GM23338 (cell line): ENCODE data around the gene MBNL1.

Source experiments
- CREB1 ChIP-seq: fragments of 250-450 bp; sonication (Bioruptor Pico); IDR thresholded peaks from 2 replicates; pipeline ENCODE4 v1.5.0; 2020; ENCODE audit warnings: low read depth, mild to moderate bottlenecking, moderate library complexity
- EZH2 ChIP-seq: fragments of 200-600 bp; sonication (generic); IDR thresholded peaks from one replicate; pipeline ENCODE4 v1.8.0; 2017; ENCODE audit warnings: antibody characterized with exemption, mild to moderate bottlenecking, low read depth; ENCODE audit not compliant: unreplicated experiment
- EZH2phosphoT487 ChIP-seq: fragments of 200-600 bp; sonication (generic); IDR thresholded peaks from one replicate; pipeline ENCODE4 v1.8.1; 2018; ENCODE audit warnings: antibody characterized with exemption; ENCODE audit not compliant: unreplicated experiment
- POLR2AphosphoS5 ChIP-seq: IDR thresholded peaks from 2 replicates; pipeline ENCODE4 v1.6.1; 2016; ENCODE audit warnings: antibody characterized with exemption, low read depth
- ZNF114 ChIP-seq: fragments of 250-450 bp; sonication (Bioruptor Pico); IDR thresholded peaks from 2 replicates; pipeline ENCODE4 v1.5.0; 2020; ENCODE audit warnings: mild to moderate bottlenecking, moderate library complexity
- ZNF331 ChIP-seq: fragments of 250-450 bp; sonication (Bioruptor Pico); IDR thresholded peaks from 2 replicates; pipeline ENCODE4 v1.5.0; 2020; ENCODE audit warnings: low read depth, mild to moderate bottlenecking, moderate library complexity
- TF ChIP-seq, protein P1 (sequence below), 2 experiments: fragments of 200-600 bp in 1 of 2; sonication (generic) in 1 of 2; conservative IDR thresholded peaks; 2 replicates each; pipeline versions ENCODE4 v1.5.1 to v1.6.1; 2016 to 2017; ENCODE audit warnings: antibody characterized with exemption in 2 of 2, low read depth in 2 of 2, mild to moderate bottlenecking in 2 of 2, moderate library complexity in 1 of 2
- TF ChIP-seq, protein P2 (sequence below): IDR thresholded peaks from one replicate; pipeline ENCODE4 v1.6.1; 2018; ENCODE audit warnings: antibody characterized with exemption; ENCODE audit not compliant: unreplicated experiment
- TF ChIP-seq, protein P3 (sequence below): IDR thresholded peaks from 2 replicates; pipeline ENCODE4 v1.6.1; 2016; ENCODE audit warnings: antibody characterized with exemption
- TF ChIP-seq, protein P4 (sequence below): fragments of 250-450 bp; sonication (Bioruptor Pico); IDR thresholded peaks from 2 replicates; pipeline ENCODE4 v1.5.0; 2020; ENCODE audit warnings: mild to moderate bottlenecking, moderate library complexity

DNA sequence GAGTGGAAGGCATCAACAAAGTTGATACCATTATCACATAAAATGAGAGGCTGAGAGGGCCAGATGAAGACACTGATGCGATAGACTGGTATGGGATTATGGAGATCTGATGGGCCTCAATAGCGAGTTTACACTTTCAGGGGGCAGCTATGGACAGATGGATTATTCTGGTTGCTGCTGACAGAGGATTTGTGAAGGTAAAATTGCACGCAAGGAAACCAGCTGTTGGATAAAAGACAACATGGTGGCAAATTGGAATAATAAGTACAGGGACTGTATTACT lies 203.9 kb downstream of the MBNL1 start:
- TF ChIP-seq, protein P1, sequence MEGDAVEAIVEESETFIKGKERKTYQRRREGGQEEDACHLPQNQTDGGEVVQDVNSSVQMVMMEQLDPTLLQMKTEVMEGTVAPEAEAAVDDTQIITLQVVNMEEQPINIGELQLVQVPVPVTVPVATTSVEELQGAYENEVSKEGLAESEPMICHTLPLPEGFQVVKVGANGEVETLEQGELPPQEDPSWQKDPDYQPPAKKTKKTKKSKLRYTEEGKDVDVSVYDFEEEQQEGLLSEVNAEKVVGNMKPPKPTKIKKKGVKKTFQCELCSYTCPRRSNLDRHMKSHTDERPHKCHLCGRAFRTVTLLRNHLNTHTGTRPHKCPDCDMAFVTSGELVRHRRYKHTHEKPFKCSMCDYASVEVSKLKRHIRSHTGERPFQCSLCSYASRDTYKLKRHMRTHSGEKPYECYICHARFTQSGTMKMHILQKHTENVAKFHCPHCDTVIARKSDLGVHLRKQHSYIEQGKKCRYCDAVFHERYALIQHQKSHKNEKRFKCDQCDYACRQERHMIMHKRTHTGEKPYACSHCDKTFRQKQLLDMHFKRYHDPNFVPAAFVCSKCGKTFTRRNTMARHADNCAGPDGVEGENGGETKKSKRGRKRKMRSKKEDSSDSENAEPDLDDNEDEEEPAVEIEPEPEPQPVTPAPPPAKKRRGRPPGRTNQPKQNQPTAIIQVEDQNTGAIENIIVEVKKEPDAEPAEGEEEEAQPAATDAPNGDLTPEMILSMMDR (conservative IDR thresholded peaks at IDR 0.05; ENCODE audit: low read depth in 2 of 2), result no peak
- TF ChIP-seq POLR2AphosphoS5, result no peak
- no peak for TF ChIP-seq ZNF331
- TF ChIP-seq, protein P2, sequence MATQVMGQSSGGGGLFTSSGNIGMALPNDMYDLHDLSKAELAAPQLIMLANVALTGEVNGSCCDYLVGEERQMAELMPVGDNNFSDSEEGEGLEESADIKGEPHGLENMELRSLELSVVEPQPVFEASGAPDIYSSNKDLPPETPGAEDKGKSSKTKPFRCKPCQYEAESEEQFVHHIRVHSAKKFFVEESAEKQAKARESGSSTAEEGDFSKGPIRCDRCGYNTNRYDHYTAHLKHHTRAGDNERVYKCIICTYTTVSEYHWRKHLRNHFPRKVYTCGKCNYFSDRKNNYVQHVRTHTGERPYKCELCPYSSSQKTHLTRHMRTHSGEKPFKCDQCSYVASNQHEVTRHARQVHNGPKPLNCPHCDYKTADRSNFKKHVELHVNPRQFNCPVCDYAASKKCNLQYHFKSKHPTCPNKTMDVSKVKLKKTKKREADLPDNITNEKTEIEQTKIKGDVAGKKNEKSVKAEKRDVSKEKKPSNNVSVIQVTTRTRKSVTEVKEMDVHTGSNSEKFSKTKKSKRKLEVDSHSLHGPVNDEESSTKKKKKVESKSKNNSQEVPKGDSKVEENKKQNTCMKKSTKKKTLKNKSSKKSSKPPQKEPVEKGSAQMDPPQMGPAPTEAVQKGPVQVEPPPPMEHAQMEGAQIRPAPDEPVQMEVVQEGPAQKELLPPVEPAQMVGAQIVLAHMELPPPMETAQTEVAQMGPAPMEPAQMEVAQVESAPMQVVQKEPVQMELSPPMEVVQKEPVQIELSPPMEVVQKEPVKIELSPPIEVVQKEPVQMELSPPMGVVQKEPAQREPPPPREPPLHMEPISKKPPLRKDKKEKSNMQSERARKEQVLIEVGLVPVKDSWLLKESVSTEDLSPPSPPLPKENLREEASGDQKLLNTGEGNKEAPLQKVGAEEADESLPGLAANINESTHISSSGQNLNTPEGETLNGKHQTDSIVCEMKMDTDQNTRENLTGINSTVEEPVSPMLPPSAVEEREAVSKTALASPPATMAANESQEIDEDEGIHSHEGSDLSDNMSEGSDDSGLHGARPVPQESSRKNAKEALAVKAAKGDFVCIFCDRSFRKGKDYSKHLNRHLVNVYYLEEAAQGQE, result no peak
- TF ChIP-seq ZNF114 (CRISPR knock-in tag), result no peak
- no peak for TF ChIP-seq EZH2
- TF ChIP-seq EZH2phosphoT487, result no peak
- TF ChIP-seq, protein P3, sequence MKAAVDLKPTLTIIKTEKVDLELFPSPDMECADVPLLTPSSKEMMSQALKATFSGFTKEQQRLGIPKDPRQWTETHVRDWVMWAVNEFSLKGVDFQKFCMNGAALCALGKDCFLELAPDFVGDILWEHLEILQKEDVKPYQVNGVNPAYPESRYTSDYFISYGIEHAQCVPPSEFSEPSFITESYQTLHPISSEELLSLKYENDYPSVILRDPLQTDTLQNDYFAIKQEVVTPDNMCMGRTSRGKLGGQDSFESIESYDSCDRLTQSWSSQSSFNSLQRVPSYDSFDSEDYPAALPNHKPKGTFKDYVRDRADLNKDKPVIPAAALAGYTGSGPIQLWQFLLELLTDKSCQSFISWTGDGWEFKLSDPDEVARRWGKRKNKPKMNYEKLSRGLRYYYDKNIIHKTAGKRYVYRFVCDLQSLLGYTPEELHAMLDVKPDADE, result no peak
- no peak for TF ChIP-seq CREB1 (CRISPR knock-in tag)
- TF ChIP-seq, protein P4, sequence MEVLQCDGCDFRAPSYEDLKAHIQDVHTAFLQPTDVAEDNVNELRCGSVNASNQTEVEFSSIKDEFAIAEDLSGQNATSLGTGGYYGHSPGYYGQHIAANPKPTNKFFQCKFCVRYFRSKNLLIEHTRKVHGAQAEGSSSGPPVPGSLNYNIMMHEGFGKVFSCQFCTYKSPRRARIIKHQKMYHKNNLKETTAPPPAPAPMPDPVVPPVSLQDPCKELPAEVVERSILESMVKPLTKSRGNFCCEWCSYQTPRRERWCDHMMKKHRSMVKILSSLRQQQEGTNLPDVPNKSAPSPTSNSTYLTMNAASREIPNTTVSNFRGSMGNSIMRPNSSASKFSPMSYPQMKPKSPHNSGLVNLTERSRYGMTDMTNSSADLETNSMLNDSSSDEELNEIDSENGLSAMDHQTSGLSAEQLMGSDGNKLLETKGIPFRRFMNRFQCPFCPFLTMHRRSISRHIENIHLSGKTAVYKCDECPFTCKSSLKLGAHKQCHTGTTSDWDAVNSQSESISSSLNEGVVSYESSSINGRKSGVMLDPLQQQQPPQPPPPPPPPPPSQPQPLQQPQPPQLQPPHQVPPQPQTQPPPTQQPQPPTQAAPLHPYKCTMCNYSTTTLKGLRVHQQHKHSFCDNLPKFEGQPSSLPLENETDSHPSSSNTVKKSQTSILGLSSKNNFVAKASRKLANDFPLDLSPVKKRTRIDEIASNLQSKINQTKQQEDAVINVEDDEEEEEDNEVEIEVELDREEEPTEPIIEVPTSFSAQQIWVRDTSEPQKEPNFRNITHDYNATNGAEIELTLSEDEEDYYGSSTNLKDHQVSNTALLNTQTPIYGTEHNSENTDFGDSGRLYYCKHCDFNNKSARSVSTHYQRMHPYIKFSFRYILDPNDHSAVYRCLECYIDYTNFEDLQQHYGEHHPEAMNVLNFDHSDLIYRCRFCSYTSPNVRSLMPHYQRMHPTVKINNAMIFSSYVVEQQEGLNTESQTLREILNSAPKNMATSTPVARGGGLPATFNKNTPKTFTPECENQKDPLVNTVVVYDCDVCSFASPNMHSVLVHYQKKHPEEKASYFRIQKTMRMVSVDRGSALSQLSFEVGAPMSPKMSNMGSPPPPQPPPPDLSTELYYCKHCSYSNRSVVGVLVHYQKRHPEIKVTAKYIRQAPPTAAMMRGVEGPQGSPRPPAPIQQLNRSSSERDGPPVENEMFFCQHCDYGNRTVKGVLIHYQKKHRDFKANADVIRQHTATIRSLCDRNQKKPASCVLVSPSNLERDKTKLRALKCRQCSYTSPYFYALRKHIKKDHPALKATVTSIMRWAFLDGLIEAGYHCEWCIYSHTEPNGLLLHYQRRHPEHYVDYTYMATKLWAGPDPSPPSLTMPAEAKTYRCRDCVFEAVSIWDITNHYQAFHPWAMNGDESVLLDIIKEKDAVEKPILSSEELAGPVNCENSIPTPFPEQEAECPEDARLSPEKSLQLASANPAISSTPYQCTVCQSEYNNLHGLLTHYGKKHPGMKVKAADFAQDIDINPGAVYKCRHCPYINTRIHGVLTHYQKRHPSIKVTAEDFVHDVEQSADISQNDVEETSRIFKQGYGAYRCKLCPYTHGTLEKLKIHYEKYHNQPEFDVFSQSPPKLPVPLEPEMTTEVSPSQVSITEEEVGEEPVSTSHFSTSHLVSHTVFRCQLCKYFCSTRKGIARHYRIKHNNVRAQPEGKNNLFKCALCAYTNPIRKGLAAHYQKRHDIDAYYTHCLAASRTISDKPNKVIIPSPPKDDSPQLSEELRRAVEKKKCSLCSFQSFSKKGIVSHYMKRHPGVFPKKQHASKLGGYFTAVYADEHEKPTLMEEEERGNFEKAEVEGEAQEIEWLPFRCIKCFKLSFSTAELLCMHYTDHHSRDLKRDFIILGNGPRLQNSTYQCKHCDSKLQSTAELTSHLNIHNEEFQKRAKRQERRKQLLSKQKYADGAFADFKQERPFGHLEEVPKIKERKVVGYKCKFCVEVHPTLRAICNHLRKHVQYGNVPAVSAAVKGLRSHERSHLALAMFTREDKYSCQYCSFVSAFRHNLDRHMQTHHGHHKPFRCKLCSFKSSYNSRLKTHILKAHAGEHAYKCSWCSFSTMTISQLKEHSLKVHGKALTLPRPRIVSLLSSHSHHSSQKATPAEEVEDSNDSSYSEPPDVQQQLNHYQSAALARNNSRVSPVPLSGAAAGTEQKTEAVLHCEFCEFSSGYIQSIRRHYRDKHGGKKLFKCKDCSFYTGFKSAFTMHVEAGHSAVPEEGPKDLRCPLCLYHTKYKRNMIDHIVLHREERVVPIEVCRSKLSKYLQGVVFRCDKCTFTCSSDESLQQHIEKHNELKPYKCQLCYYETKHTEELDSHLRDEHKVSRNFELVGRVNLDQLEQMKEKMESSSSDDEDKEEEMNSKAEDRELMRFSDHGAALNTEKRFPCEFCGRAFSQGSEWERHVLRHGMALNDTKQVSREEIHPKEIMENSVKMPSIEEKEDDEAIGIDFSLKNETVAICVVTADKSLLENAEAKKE, result no peak
